ENCODE results near the gene MEGF8.
"Not testable (repeated sequence)": the region's sequence is repeated elsewhere in the genome, so short reads cannot be mapped to it uniquely, and the experiment has no call there.

MEGF8 gene

GRCh38 chr19:42309686-42310085 is 15.7 kb upstream of the MEGF8 start:
- no peak for DNase-seq (ENCODE audit: low read depth)

- no peak for DNase-seq (ENCODE audit: low read depth)
Observed at GRCh38 chr19:42311657-42312056, 13.8 kb upstream of the MEGF8 start.

GRCh38 chr19:42312370-42312769 is 13.1 kb upstream of the MEGF8 start:
- DNase-seq (ENCODE audit: low read depth): no peak

GRCh38 chr19:42313096-42313839 is 12.2 kb upstream of the MEGF8 start, which contains the start of gene TMEM145:
Gene TMEM145, plus strand, starts transcription at chr19:42313309. Its CDS starts 68 bp downstream, at chr19:42313377.
- no peak for DNase-seq (ENCODE audit: low read depth)

GRCh38 chr19:42313840-42314755 is 11.3 kb upstream of the MEGF8 start:
- no peak for DNase-seq (ENCODE audit: low read depth)

- DNase-seq (ENCODE audit: low read depth): no peak
Observed at GRCh38 chr19:42315024-42315423, 10.4 kb upstream of the MEGF8 start.

- no peak for DNase-seq (ENCODE audit: low read depth)
Observed at GRCh38 chr19:42316223-42317211, 8.9 kb upstream of the MEGF8 start.

GRCh38 chr19:42317535-42317934 is 7.9 kb upstream of the MEGF8 start:
- DNase-seq (ENCODE audit: low read depth): no peak

- no peak for DNase-seq (ENCODE audit: low read depth)
Observed at GRCh38 chr19:42322305-42322704, 3.1 kb upstream of the MEGF8 start.

GRCh38 chr19:42323473-42323851 is 2.0 kb upstream of the MEGF8 start:
- no peak for DNase-seq (ENCODE audit: low read depth)

- DNase-seq (ENCODE audit: low read depth): no peak
Observed at GRCh38 chr19:42323852-42324654, 1.4 kb upstream of the MEGF8 start.

GRCh38 chr19:42324655-42325307 is 654 bp upstream of the MEGF8 start:
- DNase-seq (ENCODE audit: low read depth): no peak

GRCh38 chr19:42325896-42326771 is 699 bp downstream of the MEGF8 start:
- no peak for DNase-seq (ENCODE audit: low read depth)

- no peak for DNase-seq (ENCODE audit: low read depth)
Observed at GRCh38 chr19:42326969-42327368, 1.5 kb downstream of the MEGF8 start.

- no peak for DNase-seq (ENCODE audit: low read depth)
Observed at GRCh38 chr19:42327381-42327780, 1.9 kb downstream of the MEGF8 start.

GRCh38 chr19:42328106-42328505 is 2.7 kb downstream of the MEGF8 start:
- no peak for DNase-seq (ENCODE audit: low read depth)

GRCh38 chr19:42328854-42329253 is 3.4 kb downstream of the MEGF8 start:
- no peak for DNase-seq (ENCODE audit: low read depth)

GRCh38 chr19:42330241-42330711 is 4.8 kb downstream of the MEGF8 start:
- DNase-seq (ENCODE audit: low read depth): no peak

GRCh38 chr19:42331333-42331732 is 5.9 kb downstream of the MEGF8 start:
- not testable (repeated sequence) for DNase-seq (ENCODE audit: low read depth)

All from activated gamma-delta T cell treated with anti-CD3 and anti-CD28 coated beads, Interleukin-2, amount 50 U/mL, for 16 hours (primary cell).